Measurements from ENCODE around the gene GRPEL2. TPM values are rescaled to one million over a fixed set of nuclear protein-coding genes. Genes with fewer than 3 reads are reported as not detected.

GRPEL2 gene
- total RNA-seq, 1 experiment from 2014 or later, result 47.3 TPM

GRCh38 chr5:149400304-149400703, 55.0 kb downstream of the GRPEL2 start:
- H4K5ac ChIP-seq (ENCODE audit: insufficient read length, low read depth, low read length), result no peak overlapping the region
- no peak overlapping the region for H3K9ac ChIP-seq (ENCODE audit: extremely low read depth, insufficient read length, low read length)
- no peaks in the 10 kb centered on the region for H4K20me1 ChIP-seq (ENCODE audit: control insufficient read depth, insufficient read depth, insufficient read length)
- no peak overlapping the region for H3T11ph ChIP-seq (ENCODE audit: low read length)
- H3K27me3 ChIP-seq (ENCODE audit: insufficient read depth, low read length), result no peaks in the 10 kb centered on the region
- no peak for TF ChIP-seq CTCF (conservative IDR thresholded peaks at IDR 0.05)
- no peak overlapping the region for H2BK120ac ChIP-seq (ENCODE audit: low read depth, low read length, poor library complexity, severe bottlenecking)
- H3K27ac ChIP-seq (ENCODE audit: insufficient read length, low read depth, low read length), result no peak overlapping the region
- H3K23ac ChIP-seq (ENCODE audit: insufficient read length, low read depth, low read length), result no peak overlapping the region
- no peaks in the 10 kb centered on the region for H3K79me1 ChIP-seq (ENCODE audit: insufficient read depth, low read depth, low read length, poor library complexity, severe bottlenecking)
- Mint-ChIP-seq H3K27ac (no peak overlapping the region), H3K9me3 (no peaks in the 10 kb centered on the region), H3K36me3 (ENCODE audit: insufficient read depth in 1 of 3, low read depth in 3 of 3) (no peaks in the 10 kb centered on the region), H3K4me1 (peaks cover 13 to 31% of the 10 kb centered on the region in 2 experiments), H3K4me3 (no peak overlapping the region), H3K27me3 (ENCODE audit: low read depth) (no peaks in the 10 kb centered on the region)
- H2BK12ac ChIP-seq (ENCODE audit: insufficient read length, low read depth, low read length), result no peak overlapping the region
- no peak overlapping the region for H4K91ac ChIP-seq (ENCODE audit: insufficient read length, low read depth, low read length)
- H4K8ac ChIP-seq (replicated peaks; ENCODE audit: insufficient read length, low read depth, low read length), result no peak overlapping the region
- no peak overlapping the region for H2BK15ac ChIP-seq (ENCODE audit: low read depth, low read length)
- no peak for DNase-seq
- no peak overlapping the region for H3K18ac ChIP-seq (ENCODE audit: insufficient read length, low read depth, low read length)
- H3K23me2 ChIP-seq (ENCODE audit: insufficient read length, low read depth, low read length, poor library complexity, severe bottlenecking), result no peaks in the 10 kb centered on the region
- H3K56ac ChIP-seq (ENCODE audit: insufficient read length, low read depth, low read length), result no peak overlapping the region
- H2AFZ ChIP-seq (ENCODE audit: low read length), result no peak overlapping the region
- WGBS (ENCODE audit: extremely low coverage, insufficient read length, low lambda C conversion rate), result no CpG with 5 or more reads among the region's 6 CpGs
- no peaks in the 10 kb centered on the region for H3K79me2 ChIP-seq (ENCODE audit: insufficient read depth, low read length)
- no peak overlapping the region for H3K4ac ChIP-seq (ENCODE audit: low read depth, low read length)
- H3K4me1 ChIP-seq (ENCODE audit: insufficient read depth, low read length), result no peaks in the 10 kb centered on the region
- no peak overlapping the region for H2BK5ac ChIP-seq (ENCODE audit: insufficient read length, low read length)
- no peak overlapping the region for H2BK20ac ChIP-seq (ENCODE audit: low read depth, low read length, poor library complexity, severe bottlenecking)
- no peak overlapping the region for H2AK5ac ChIP-seq (ENCODE audit: insufficient read length, low read length)
- H3K4me2 ChIP-seq (ENCODE audit: insufficient read depth, insufficient read length, low read length), result no peak overlapping the region
- no peak overlapping the region for H3K14ac ChIP-seq (ENCODE audit: insufficient read depth, low read length)
- H3K9me3 ChIP-seq (ENCODE audit: control insufficient read depth, low read depth, low read length), result no peaks in the 10 kb centered on the region

All from H9 (cell line).